ENCODE results near the gene ROGDI. TPM values are rescaled to one million over a fixed set of nuclear protein-coding genes. Genes with fewer than 3 reads are reported as not detected.

ROGDI gene
- polyA plus RNA-seq, 1 donor (not counting 4 experiments of a cell fraction or from before 2014, with no cell fraction given), result 20.5 TPM

- peaks cover 23 to 37% of the 10 kb centered on the region in 2 experiments for H3K36me3 ChIP-seq (ENCODE audit: control insufficient read depth in 2 of 2, extremely low read depth in 1 of 2, insufficient read depth in 2 of 2, low read length in 2 of 2)
- no peak for FAIRE-seq
- H3K9ac ChIP-seq (ENCODE audit: control insufficient read depth, extremely low read depth, insufficient read depth, low read length), result no peak overlapping the region
Observed at GRCh38 chr16:4762205-4762604, 40.2 kb downstream of the ROGDI start.

DNA sequence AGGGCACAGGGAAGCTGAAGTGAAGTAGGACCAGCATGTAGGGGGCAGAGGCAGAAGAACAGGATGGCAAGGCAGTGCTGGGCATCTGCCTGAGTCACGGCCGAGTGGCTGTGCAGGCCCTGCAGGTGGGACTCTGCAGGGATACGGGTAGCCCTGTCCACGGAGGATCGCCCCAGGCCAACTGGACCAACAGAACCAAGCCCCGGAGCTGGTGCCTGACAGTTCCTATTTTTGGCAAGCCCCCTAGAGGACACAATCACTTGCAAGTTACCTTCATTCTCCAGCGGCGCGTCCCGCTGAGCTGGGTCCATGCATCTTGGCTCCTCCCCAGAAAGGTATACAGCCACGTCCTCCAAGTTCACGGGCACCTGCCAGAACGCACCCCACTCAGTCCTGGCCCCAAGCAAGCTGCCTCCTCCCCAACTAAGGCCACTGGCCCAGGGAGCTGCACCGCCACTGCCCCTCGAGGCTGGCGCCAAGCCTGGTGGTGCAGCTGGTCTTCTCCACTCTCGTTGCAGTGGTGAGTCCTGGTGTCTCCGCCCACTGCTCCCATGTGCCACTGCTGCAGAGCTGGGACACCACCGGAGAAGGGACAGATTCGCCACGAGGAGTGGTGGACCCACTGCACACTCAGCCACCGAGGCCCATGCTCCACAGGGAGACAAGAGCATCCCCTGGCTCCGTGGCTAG, 42.1 kb downstream of the ROGDI start:
- Histone ChIP-seq H3K4me3 (ENCODE audit: control insufficient read depth in 2 of 3, extremely low read depth in 1 of 3, insufficient read depth in 2 of 3, low read depth in 1 of 3, low read length in 3 of 3) (no peak overlapping the region), H3K27ac (ENCODE audit: control insufficient read depth, insufficient read depth, low read length) (no peak overlapping the region), H3K27me3 (ENCODE audit: control insufficient read depth, extremely low read depth, insufficient read depth, low read length) (no peaks in the 10 kb centered on the region), H3K9me3 (ENCODE audit: control insufficient read depth, low read depth, low read length) (peaks cover 1% of the 10 kb centered on the region), H3K4me1 (ENCODE audit: control insufficient read depth, extremely low read depth, insufficient read depth, low read length) (no peaks in the 10 kb centered on the region), H3K79me2 (ENCODE audit: control insufficient read depth, insufficient read depth, low read length) (peaks cover 5% of the 10 kb centered on the region), H3K4me2 (ENCODE audit: control insufficient read depth, extremely low read depth, insufficient read depth, low read depth, low read length) (no peak overlapping the region), H3K36me3 (ENCODE audit: control insufficient read depth in 2 of 2, extremely low read depth in 1 of 2, insufficient read depth in 2 of 2, low read length in 2 of 2) (peaks cover 25 to 44% of the 10 kb centered on the region in 2 experiments), H3K9ac (ENCODE audit: control insufficient read depth, extremely low read depth, insufficient read depth, low read length) (no peak overlapping the region), H2AFZ (ENCODE audit: control insufficient read depth, low read length) (no peak overlapping the region), H4K20me1 (ENCODE audit: control insufficient read depth, extremely low read depth, insufficient read depth, low read length) (no peaks in the 10 kb centered on the region), H3K9me1 (ENCODE audit: control insufficient read depth, extremely low read depth, insufficient read depth, low read length) (no peaks in the 10 kb centered on the region)
- FAIRE-seq, result no peak
- dilution Hi-C loops (cut with MboI; ENCODE audit: extremely low pct_ligation_motif_present, low sequenced_read_pairs), result no loop called here
- TF ChIP-seq EZH2 (IDR thresholded peaks at IDR 0.05; ENCODE audit: low read length) (no peak), CTCF (optimal IDR thresholded peaks at IDR 0.05 in 1 of 3, IDR thresholded peaks at IDR 0.05 in 1 of 3, conservative IDR thresholded peaks at IDR 0.05 in 1 of 3; ENCODE audit: extremely low read depth in 1 of 3, insufficient read depth in 2 of 3, low read length in 3 of 3) (no peak)
- no peak for DNase-seq (ENCODE audit: low read depth, low spot score)

More at GRCh38 chr16:4762205-4762604, 40.2 kb downstream of the ROGDI start:
- dilution Hi-C loops (cut with MboI; ENCODE audit: extremely low pct_ligation_motif_present, low sequenced_read_pairs), result no loop called here
- no peaks in the 10 kb centered on the region for H4K20me1 ChIP-seq (ENCODE audit: control insufficient read depth, extremely low read depth, insufficient read depth, low read length)
- peaks cover 21% of the 10 kb centered on the region for H3K79me2 ChIP-seq (ENCODE audit: control insufficient read depth, insufficient read depth, low read length)
- no peaks in the 10 kb centered on the region for H3K9me1 ChIP-seq (ENCODE audit: control insufficient read depth, extremely low read depth, insufficient read depth, low read length)
- peaks cover 8% of the 10 kb centered on the region for H3K4me1 ChIP-seq (ENCODE audit: control insufficient read depth, extremely low read depth, insufficient read depth, low read length)
- TF ChIP-seq EZH2 (IDR thresholded peaks at IDR 0.05; ENCODE audit: low read length), result no peak
- no peak for TF ChIP-seq CTCF (optimal IDR thresholded peaks at IDR 0.05 in 1 of 3, IDR thresholded peaks at IDR 0.05 in 1 of 3, conservative IDR thresholded peaks at IDR 0.05 in 1 of 3; ENCODE audit: extremely low read depth in 1 of 3, insufficient read depth in 2 of 3, low read length in 3 of 3)
- H3K27ac ChIP-seq (ENCODE audit: control insufficient read depth, insufficient read depth, low read length), result no peak overlapping the region
- DNase-seq (ENCODE audit: low read depth, low spot score), result no peak
- no peaks in the 10 kb centered on the region for H3K27me3 ChIP-seq (ENCODE audit: control insufficient read depth, extremely low read depth, insufficient read depth, low read length)
- no peak overlapping the region for H3K4me3 ChIP-seq (ENCODE audit: control insufficient read depth in 2 of 3, extremely low read depth in 1 of 3, insufficient read depth in 2 of 3, low read depth in 1 of 3, low read length in 3 of 3)
- H3K4me2 ChIP-seq (ENCODE audit: control insufficient read depth, extremely low read depth, insufficient read depth, low read depth, low read length), result no peak overlapping the region
- no peaks in the 10 kb centered on the region for H3K9me3 ChIP-seq (ENCODE audit: control insufficient read depth, low read depth, low read length)
- H2AFZ ChIP-seq (ENCODE audit: control insufficient read depth, low read length), result no peak overlapping the region
